K562 (cell line): ENCODE measurements around the gene MRPL38. TPM values are rescaled to one million over a fixed set of nuclear protein-coding genes. Genes with fewer than 3 reads are reported as not detected.

Source experiments
- CTCFL ChIP-seq: IDR thresholded peaks from 2 replicates; pipeline ENCODE4 v1.6.1; 2011; ENCODE audit warnings: borderline replicate concordance, low read depth, mild to moderate bottlenecking, moderate library complexity, low read length; ENCODE audit not compliant: insufficient read depth, poor library complexity, severe bottlenecking
- MAZ ChIP-seq, 2 experiments: fragments of 450-650 bp in 1 of 2; sonication (generic) in 1 of 2; formaldehyde crosslinking; IDR thresholded peaks in 1 of 2; conservative IDR thresholded peaks in 1 of 2; 2 replicates each; pipeline versions ENCODE4 v1.4.0 to v1.5.0; 2020; ENCODE audit warnings: mild to moderate bottlenecking in 1 of 2, missing genetic modification reagents in 1 of 2
- NR3C1 ChIP-seq: sonication (generic); formaldehyde crosslinking; IDR thresholded peaks from 2 replicates; pipeline ENCODE4 v1.8.1; 2022; ENCODE audit warnings: missing genetic modification reagents
- SP1 ChIP-seq: sonication (generic); formaldehyde crosslinking; IDR thresholded peaks from 2 replicates; pipeline ENCODE4 v1.8.1; 2022; ENCODE audit warnings: mild to moderate bottlenecking, missing genetic modification reagents
- ZBTB33 ChIP-seq: sonication (generic); formaldehyde crosslinking; IDR thresholded peaks from 2 replicates; pipeline ENCODE4 v1.8.1; 2023; ENCODE audit warnings: mild to moderate bottlenecking, missing genetic modification reagents
- ZBTB7A ChIP-seq: IDR thresholded peaks from 2 replicates; pipeline ENCODE4 v1.6.1; 2011; ENCODE audit warnings: low read depth, mild to moderate bottlenecking, low read length, moderate library complexity, borderline replicate concordance; ENCODE audit not compliant: control insufficient read depth
- ZNF589 ChIP-seq: fragments of 200-800 bp; sonication (Bioruptor generic); IDR thresholded peaks from 2 replicates; pipeline ENCODE4 v1.6.1; 2016; ENCODE audit warnings: low read depth, missing genetic modification characterization, missing compliant biosample characterization
- polyA plus RNA-seq, 8 experiments: library from polyadenylated mRNA; depleted of rRNA in 4 of 8; stranded (reverse) in 5 of 8; unstranded in 3 of 8; fragments of >200 nt; fragmentation: Nextera tagmentation in 2 of 8; fragmentation: Illumina TruSeq in 1 of 8; extraction: Ambion mirVana in 2 of 8; extraction: Trizol in 1 of 8; gene quantifications; 2 replicates each; pipeline versions ENCODE4 v1.2.1 to v1.2.3, GENCODE V29; 2011 to 2014; ENCODE audit warnings: inconsistent platforms in 1 of 8, missing spikeins in 1 of 8
- total RNA-seq, 7 experiments: library from RNA; depleted of rRNA in 6 of 7; stranded (reverse); fragments of >200 nt in 6 of 7; fragmentation: Illumina TruSeq in 2 of 7; extraction: Trizol in 2 of 7; gene quantifications; 2 replicates each; pipeline versions ENCODE4 v1.2.1 to v1.2.3, GENCODE V29; 2011 to 2021; ENCODE audit warnings: low replicate concordance in 1 of 7
- TF ChIP-seq, protein P1 (sequence below), 3 experiments: IDR thresholded peaks in 2 of 3; conservative IDR thresholded peaks in 1 of 3; 2 replicates each; pipeline ENCODE4 v1.5.1; 2011 to 2012; ENCODE audit warnings: low read length in 3 of 3, mild to moderate bottlenecking in 3 of 3, control low read depth in 2 of 3, improper control_type of control experiment in 1 of 3, inconsistent platforms in 1 of 3, low read depth in 1 of 3, mixed read lengths in 1 of 3, moderate library complexity in 1 of 3; ENCODE audit not compliant: insufficient read depth in 2 of 3

MRPL38 gene
- total and polyA plus RNA-seq, 9 of the 15 experiments (the other 6 are each of a cell fraction or from before 2014, with no cell fraction given) = 4.5 to 154 (median 48.5) TPM

DNA sequence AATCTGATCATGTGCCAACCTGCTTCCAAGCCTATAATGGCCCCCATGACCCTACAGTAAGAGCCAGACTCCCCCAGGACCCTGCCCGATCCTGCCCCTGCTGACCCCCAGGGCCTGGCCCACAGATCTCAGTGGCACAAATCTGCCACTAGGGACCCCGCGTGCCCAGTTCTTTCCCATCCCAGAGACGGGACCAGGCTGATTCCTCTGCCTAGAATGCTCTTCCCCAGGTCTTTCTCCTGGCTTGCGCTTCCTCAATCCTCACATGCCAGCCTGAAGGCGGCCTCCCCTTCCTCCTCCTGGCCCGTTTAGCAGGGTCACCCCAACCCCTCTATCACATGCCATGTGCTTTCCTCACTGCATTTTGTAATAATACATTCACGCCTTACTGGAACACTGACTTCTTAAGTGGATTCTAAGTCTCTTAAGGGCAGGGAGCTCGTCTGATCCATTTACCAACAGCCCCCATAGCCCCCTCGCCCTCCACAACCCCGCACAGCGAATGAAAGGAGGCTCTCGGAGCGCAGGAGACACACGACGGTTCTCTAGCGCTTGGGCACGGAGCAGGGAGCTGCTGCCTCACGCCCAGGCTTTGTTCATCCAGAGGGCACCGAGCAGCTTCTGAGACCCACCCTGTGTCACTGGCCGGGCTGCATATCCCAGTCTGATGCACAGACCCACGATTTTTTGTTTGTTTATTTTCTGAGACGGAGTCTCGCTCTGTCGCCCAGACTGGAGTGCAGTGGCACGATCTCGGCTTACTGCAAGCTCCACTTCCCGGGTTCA lies 9.1 kb downstream of the MRPL38 start (continued):
- TF ChIP-seq ZBTB7A (peak; percentile 36; the same call in 1 of the 2 replicates), SP1 (CRISPR knock-in tag) (peak; percentile 67; the same call in 1 of the 2 replicates), NR3C1 (CRISPR knock-in tag) (no peak), ZBTB33 (CRISPR knock-in tag) (0 out of 2 replicates have a peak, but pooled peaks have one; percentile 11), CTCFL (no peak), ZNF589 (CRISPR knock-in tag) (peak; percentile 40; the same call in 1 of the 2 replicates), MAZ (CRISPR knock-in tag; conservative IDR thresholded peaks at IDR 0.05 in 1 of 2, IDR thresholded peaks at IDR 0.05 in 1 of 2) (no peak)
- TF ChIP-seq, protein P1, sequence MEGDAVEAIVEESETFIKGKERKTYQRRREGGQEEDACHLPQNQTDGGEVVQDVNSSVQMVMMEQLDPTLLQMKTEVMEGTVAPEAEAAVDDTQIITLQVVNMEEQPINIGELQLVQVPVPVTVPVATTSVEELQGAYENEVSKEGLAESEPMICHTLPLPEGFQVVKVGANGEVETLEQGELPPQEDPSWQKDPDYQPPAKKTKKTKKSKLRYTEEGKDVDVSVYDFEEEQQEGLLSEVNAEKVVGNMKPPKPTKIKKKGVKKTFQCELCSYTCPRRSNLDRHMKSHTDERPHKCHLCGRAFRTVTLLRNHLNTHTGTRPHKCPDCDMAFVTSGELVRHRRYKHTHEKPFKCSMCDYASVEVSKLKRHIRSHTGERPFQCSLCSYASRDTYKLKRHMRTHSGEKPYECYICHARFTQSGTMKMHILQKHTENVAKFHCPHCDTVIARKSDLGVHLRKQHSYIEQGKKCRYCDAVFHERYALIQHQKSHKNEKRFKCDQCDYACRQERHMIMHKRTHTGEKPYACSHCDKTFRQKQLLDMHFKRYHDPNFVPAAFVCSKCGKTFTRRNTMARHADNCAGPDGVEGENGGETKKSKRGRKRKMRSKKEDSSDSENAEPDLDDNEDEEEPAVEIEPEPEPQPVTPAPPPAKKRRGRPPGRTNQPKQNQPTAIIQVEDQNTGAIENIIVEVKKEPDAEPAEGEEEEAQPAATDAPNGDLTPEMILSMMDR (IDR thresholded peaks at IDR 0.05 in 2 of 3, conservative IDR thresholded peaks at IDR 0.05 in 1 of 3; ENCODE audit: insufficient read depth in 2 of 3, low read depth in 1 of 3, low read length in 3 of 3) = peak in 2 of 3 experiments; percentile 26 to 50; a peak in 5 of 6 replicates
